NCI-H526 (cell line): ENCODE data around the gene IVNS1ABP.

Experiments
- DNase-seq, 2 experiments: peaks; one replicate each; lab custom pipeline; 2025; lab: John Stamatoyannopoulos, UW

The IVNS1ABP gene

GRCh38 chr1:185317034-185317885 is at the start of gene IVNS1ABP:
TSS of gene IVNS1ABP (minus strand) at chr1:185317243. CDS start at chr1:185309493, 7,750 bp downstream.
- peak; percentile 99 to 100 for DNase-seq

GRCh38 chr1:185365951-185366350 is 48.9 kb upstream of the IVNS1ABP start:
- DNase-seq = peak in 1 of 2 experiments; percentile 53

GRCh38 chr1:185364528-185364927 is 47.5 kb upstream of the IVNS1ABP start:
- DNase-seq = peak; percentile 61 to 74

GRCh38 chr1:185363205-185363604 is 46.2 kb upstream of the IVNS1ABP start:
- no peak for DNase-seq

- DNase-seq = no peak
Measured at GRCh38 chr1:185360714-185361113, 43.7 kb upstream of the IVNS1ABP start.

GRCh38 chr1:185358957-185359356 is 41.9 kb upstream of the IVNS1ABP start:
- DNase-seq = no peak

GRCh38 chr1:185355947-185356346 is 38.9 kb upstream of the IVNS1ABP start:
- no peak for DNase-seq

GRCh38 chr1:185353124-185353523 is 36.1 kb upstream of the IVNS1ABP start:
- peak in 1 of 2 experiments; percentile 36 for DNase-seq

GRCh38 chr1:185351734-185352466 is 34.9 kb upstream of the IVNS1ABP start:
- DNase-seq = peak; percentile 99

- peak; percentile 96 to 98 for DNase-seq
Measured at GRCh38 chr1:185350027-185350442, 33.0 kb upstream of the IVNS1ABP start.

GRCh38 chr1:185349556-185349955 is 32.5 kb upstream of the IVNS1ABP start:
- peak; percentile 93 to 98 for DNase-seq

- peak in 1 of 2 experiments; percentile 50 for DNase-seq
Measured at GRCh38 chr1:185348985-185349384, 31.9 kb upstream of the IVNS1ABP start.

GRCh38 chr1:185348296-185348695 is 31.3 kb upstream of the IVNS1ABP start:
- DNase-seq = no peak

- DNase-seq = no peak
Measured at GRCh38 chr1:185345913-185346720, 29.1 kb upstream of the IVNS1ABP start.

GRCh38 chr1:185343306-185343705 is 26.3 kb upstream of the IVNS1ABP start:
- peak in 1 of 2 experiments; percentile 27 for DNase-seq

GRCh38 chr1:185342672-185343259 is 25.7 kb upstream of the IVNS1ABP start:
- no peak for DNase-seq

- DNase-seq = no peak
Measured at GRCh38 chr1:185342017-185342416, 25.0 kb upstream of the IVNS1ABP start.

- no peak for DNase-seq
Measured at GRCh38 chr1:185341196-185341781, 24.2 kb upstream of the IVNS1ABP start.

GRCh38 chr1:185338719-185339622 is 21.9 kb upstream of the IVNS1ABP start:
- no peak for DNase-seq

- DNase-seq = no peak
Measured at GRCh38 chr1:185337246-185337645, 20.2 kb upstream of the IVNS1ABP start.
